22Rv1 (cell line): ENCODE results near the gene LTBP2.

ENCODE experiments used
- ZFX ChIP-seq: fragments of 450-650 bp; IDR thresholded peaks from 2 replicates; pipeline ENCODE4 v1.6.1; 2017; ENCODE audit warnings: antibody characterized with exemption, borderline replicate concordance
- TF ChIP-seq, protein P1 (sequence below): fragments of 450-650 bp; IDR thresholded peaks from 2 replicates; pipeline ENCODE4 v1.5.1; 2017; ENCODE audit warnings: mild to moderate bottlenecking

- TF ChIP-seq, protein P1, sequence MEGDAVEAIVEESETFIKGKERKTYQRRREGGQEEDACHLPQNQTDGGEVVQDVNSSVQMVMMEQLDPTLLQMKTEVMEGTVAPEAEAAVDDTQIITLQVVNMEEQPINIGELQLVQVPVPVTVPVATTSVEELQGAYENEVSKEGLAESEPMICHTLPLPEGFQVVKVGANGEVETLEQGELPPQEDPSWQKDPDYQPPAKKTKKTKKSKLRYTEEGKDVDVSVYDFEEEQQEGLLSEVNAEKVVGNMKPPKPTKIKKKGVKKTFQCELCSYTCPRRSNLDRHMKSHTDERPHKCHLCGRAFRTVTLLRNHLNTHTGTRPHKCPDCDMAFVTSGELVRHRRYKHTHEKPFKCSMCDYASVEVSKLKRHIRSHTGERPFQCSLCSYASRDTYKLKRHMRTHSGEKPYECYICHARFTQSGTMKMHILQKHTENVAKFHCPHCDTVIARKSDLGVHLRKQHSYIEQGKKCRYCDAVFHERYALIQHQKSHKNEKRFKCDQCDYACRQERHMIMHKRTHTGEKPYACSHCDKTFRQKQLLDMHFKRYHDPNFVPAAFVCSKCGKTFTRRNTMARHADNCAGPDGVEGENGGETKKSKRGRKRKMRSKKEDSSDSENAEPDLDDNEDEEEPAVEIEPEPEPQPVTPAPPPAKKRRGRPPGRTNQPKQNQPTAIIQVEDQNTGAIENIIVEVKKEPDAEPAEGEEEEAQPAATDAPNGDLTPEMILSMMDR: no peak
- TF ChIP-seq ZFX: no peak
Measured at GRCh38 chr14:74622257-74622656, 10.2 kb upstream of the LTBP2 start.
